T-helper 1 cell treated with Interleukin-12 subunit alpha and Interleukin-12 subunit beta and Interleukin-4 antibody, amounts not matched to agents 30 μg/mL and 1 μg/mL, for 36 hours (primary cell): ENCODE data around the gene MLN.

Source experiments
- H3K27ac Mint-ChIP-seq: one replicate; pipeline ENCODE4 v1.8.0; 2021; ENCODE audit warnings: mild to moderate bottlenecking, mixed read lengths
- H3K27me3 Mint-ChIP-seq: one replicate; pipeline ENCODE4 v1.8.0; 2021; ENCODE audit warnings: low read depth, mixed read lengths
- H3K36me3 Mint-ChIP-seq: one replicate; pipeline ENCODE4 v1.8.0; 2021; ENCODE audit warnings: low read depth, mixed read lengths
- H3K4me1 Mint-ChIP-seq: one replicate; pipeline ENCODE4 v1.8.0; 2021; ENCODE audit warnings: low read depth, mixed read lengths
- H3K4me3 Mint-ChIP-seq: one replicate; pipeline ENCODE4 v1.8.0; 2021; ENCODE audit warnings: mild to moderate bottlenecking, moderate library complexity, mixed read lengths
- H3K9me3 Mint-ChIP-seq: one replicate; pipeline ENCODE4 v1.8.0; 2021; ENCODE audit warnings: mixed read lengths

The MLN gene

DNA sequence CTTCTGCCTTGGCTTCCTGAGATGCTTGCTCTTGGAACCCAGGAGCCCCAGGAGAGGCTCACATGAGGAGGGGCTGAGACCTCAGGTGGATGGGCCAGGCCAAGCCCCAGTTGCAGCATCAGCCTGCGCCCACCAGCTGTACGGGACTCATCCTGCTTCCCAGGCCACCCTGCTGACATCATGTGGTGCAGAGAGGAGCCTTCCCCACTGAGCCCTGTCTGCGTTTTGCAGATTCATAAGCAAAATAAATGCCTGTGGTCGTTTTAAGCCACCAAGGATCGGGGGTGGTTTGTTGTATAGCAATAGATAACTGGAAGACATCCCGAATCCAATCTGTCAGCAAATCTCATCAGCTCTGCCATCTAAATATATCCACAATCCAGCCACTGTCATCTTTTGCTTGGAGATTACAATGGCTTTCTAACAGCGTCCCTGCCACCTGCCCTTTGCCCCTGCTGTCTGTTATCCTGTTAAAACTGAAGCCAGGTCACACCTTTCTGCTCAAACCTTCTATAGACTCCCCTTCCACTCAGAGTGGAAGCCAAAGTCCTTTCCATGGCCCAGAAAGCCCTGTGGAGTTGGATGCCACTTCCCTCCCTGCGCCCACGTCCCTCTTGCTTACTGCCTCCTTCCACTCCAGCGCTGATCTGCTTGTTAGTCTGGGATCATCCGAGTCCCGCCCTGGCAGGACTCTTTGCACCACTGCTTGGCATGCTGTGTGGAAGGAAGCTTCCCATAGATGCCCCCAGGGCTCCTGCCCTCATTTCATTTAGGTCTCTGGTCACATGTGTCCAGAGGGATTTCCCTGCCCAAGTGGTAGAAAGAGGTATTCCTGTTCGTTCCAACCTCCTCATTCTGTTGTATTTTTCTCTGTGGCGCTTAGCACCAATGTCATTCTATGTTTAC lies 24.0 kb upstream of the MLN start:
- Mint-ChIP-seq H3K27me3 (peaks cover 26% of the 10 kb centered on the region), H3K27ac (no peak overlapping the region), H3K9me3 (no peaks in the 10 kb centered on the region), H3K4me3 (no peak overlapping the region), H3K4me1 (no peaks in the 10 kb centered on the region), H3K36me3 (no peaks in the 10 kb centered on the region)

DNA sequence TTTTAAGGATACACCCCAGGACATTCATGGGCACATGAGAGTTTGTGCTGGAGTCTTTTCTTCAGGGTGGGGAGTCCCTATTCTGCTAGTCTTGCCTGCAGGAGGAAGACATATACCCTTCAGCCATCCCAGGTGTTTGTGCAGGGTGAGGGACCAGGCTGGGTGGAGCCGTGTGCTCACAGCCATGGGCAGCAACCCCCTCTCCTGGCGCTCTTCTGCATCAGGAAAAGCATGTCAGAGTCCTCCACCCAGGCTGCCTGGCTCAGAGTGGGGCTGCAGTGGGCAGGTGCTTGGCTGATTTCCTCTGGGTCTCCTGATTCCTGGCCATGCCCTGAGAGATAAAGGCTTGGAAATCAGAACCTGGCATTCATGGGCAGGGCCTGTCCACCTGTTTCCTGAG lies 22.7 kb upstream of the MLN start:
- Mint-ChIP-seq H3K4me3 (no peak overlapping the region), H3K27me3 (peaks cover 31% of the 10 kb centered on the region), H3K36me3 (no peaks in the 10 kb centered on the region), H3K27ac (no peak overlapping the region), H3K9me3 (no peaks in the 10 kb centered on the region), H3K4me1 (no peaks in the 10 kb centered on the region)

DNA sequence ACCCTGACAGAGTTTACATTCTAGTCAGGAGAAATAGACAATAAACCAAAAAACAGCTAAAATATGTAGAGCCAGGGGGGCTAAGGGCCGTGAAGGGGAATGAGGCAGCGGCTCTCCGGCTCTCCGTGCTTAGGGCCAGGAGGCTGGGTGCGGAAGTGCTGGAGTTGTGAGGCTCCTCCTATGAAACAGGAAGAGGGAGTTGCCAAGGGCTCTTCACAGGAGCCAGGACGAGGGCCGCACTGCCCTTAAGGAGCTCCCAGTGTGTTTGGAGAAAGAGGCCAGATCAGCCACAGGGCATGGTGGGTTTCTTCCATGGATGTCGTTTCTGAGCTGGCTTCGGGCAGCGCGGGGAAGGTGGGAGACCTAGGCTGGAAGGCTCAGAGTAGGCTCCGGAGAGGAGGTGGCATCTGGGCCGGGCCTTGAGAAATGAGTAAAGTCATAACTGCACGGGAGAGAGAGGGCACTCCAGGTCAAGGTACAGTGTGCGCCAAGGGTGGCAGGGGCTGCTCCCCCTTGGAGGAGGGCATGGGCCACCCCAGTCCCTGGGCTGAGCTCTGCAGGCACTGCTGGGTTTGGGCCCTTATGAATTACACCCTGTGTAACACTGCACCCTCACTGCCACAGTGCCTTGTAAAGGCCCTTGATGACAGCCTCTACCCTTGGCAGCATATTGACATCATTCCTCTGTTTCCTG lies 20.8 kb upstream of the MLN start:
- Mint-ChIP-seq H3K36me3 (no peaks in the 10 kb centered on the region), H3K27me3 (peaks cover 21% of the 10 kb centered on the region), H3K4me1 (peaks cover 1% of the 10 kb centered on the region), H3K4me3 (no peak overlapping the region), H3K27ac (no peak overlapping the region), H3K9me3 (no peaks in the 10 kb centered on the region)

DNA sequence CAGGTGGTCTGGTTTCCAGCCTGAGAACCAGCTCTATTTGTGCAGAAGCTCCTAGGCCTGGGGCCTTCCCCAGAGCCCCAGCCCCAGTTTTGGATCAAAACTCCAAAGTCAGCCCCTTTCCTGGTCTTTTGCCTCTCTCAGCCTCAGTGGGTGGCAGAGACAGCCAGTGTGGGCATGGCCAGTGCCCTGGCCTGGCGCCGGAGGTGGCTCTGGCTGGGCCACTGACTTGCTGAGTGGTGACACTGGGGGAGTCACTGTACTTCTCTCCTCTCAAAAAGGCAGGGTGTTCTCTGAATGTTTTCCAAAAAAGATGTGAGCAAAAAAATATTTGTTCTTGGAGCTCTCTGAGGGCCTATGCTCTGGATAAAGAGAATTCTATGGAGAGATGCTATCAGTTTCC lies 20.0 kb upstream of the MLN start:
- Mint-ChIP-seq H3K4me3 (no peak overlapping the region), H3K36me3 (no peaks in the 10 kb centered on the region), H3K4me1 (peaks cover 2% of the 10 kb centered on the region), H3K9me3 (no peaks in the 10 kb centered on the region), H3K27ac (no peak overlapping the region), H3K27me3 (peaks cover 17% of the 10 kb centered on the region)

DNA sequence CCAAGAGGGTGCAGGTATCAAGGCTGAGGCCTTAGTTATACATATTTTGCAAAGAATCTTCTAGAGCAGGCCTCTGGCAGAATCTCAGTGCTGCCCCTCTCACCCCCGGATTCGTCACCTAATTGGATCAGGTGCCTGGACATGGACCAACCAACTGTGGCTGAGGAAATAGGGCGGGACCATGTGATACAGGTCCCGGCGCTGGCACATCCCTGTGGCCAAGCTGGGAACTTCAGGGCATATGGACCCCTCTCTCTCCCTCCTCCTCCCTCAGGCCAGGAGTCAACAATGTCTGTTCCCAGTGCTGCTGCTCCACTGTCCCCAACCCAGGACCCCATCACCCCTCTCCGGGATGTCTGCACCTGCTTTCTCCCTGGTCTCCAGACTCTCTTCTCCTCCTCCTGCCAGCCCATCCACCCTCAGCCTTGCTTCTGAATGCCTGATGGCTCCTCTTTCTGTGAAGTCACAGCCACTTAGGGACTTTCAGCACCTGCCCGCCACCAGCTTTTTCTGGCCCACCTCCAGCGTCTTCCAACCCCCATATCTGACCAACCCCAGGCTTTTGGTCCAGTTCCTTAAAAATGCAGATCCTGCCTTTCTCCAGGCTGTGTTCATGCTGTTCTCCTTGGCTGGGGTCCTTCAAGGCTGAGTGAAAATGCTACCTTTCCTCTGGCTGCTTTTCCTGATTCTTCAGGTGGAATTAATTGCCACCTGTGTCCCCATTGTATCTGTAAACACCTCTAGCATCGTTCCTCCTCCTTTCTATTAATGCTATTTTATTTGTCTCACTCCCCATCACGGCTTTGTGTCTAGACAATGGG lies 19.0 kb upstream of the MLN start:
- Mint-ChIP-seq H3K4me3 (no peak overlapping the region), H3K9me3 (no peaks in the 10 kb centered on the region), H3K36me3 (no peaks in the 10 kb centered on the region), H3K27ac (no peak overlapping the region), H3K4me1 (peaks cover 7% of the 10 kb centered on the region), H3K27me3 (peaks cover 13% of the 10 kb centered on the region)

DNA sequence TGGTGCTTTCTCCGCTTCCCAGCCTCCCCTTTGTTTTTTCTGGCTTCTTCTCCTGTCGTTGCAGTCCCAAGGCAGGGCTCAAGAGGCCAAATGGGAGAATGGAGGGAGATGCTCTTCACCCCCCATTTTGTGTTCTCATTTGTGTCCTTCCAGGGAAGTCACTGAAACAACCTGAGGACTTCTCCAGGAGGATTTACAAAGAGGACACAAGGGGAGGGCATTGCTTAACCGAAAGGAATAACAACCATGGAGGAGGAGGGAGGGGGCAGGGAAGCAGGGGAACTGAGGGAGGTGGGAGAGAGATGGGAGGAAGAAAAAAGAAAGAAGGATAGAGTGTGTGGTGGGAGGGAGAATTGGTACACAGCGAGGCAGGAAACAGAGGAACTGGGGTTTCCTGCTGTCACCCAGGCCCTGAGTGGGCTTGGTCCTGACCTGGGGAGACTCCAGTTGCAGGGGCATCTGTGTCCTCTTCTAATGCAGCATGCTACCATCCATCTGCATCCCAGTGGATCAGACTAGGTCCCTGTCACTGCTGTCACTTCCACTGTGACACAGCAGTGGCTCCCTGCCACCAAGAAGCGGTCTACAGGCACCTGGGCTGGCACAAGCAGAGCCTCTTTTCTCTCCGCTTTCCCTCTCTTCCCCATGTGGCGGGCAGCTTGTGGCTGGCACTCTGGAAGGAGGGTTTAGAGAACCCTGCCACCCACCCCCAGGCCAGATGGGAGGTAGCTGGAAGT lies 17.1 kb upstream of the MLN start:
- H3K9me3 Mint-ChIP-seq = no peaks in the 10 kb centered on the region
- peaks cover 14% of the 10 kb centered on the region for H3K27me3 Mint-ChIP-seq
- peaks cover 7% of the 10 kb centered on the region for H3K4me1 Mint-ChIP-seq
- H3K27ac Mint-ChIP-seq = no peak overlapping the region
- H3K4me3 Mint-ChIP-seq = no peak overlapping the region
- H3K36me3 Mint-ChIP-seq = no peaks in the 10 kb centered on the region

DNA sequence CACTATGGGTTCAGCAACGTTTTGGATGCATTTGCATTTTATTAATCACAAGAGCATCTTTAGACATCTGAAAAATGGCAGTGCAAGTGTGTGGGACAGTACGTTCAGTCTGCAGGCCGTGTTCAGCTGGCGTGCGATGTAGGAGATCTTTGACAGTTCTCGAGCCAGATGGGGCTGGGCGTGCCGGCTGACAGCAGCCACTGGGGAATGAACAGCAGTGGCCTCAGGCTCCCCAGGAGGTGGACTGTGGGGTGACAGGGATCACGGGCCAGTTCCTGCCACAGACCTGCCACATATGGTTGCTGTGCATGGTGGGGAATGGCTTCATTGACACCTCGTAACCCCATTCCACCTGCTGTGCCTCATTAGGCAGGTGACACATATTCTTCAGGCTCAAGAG lies 16.4 kb upstream of the MLN start:
- H3K36me3 Mint-ChIP-seq = no peaks in the 10 kb centered on the region
- H3K27ac Mint-ChIP-seq = no peak overlapping the region
- no peak overlapping the region for H3K4me3 Mint-ChIP-seq
- H3K27me3 Mint-ChIP-seq = peaks cover 21% of the 10 kb centered on the region
- peaks cover 7% of the 10 kb centered on the region for H3K4me1 Mint-ChIP-seq
- H3K9me3 Mint-ChIP-seq = no peaks in the 10 kb centered on the region

DNA sequence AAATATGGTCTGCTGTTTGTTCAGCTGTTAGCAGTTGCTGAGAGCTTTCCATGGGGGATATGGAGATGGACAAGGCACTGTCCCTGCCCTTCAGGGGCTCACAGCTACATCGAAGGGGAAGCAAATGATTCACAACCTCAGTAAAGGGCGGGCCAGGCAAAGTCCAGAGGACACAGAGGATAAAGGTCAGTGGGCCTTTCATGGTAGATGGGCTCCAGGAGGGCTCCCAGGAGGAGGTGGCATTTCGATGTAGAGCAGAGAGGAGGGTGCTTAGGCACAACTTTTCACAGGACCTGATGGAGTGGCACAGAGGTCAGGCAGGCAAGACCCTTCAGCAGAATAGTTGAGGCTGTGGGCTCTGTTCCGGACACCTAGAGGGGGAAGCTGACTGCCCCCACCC lies 15.2 kb upstream of the MLN start:
- Mint-ChIP-seq H3K36me3 (no peaks in the 10 kb centered on the region), H3K9me3 (no peaks in the 10 kb centered on the region), H3K4me3 (no peak overlapping the region), H3K4me1 (peaks cover 7% of the 10 kb centered on the region), H3K27ac (no peak overlapping the region), H3K27me3 (peaks cover 23% of the 10 kb centered on the region)

DNA sequence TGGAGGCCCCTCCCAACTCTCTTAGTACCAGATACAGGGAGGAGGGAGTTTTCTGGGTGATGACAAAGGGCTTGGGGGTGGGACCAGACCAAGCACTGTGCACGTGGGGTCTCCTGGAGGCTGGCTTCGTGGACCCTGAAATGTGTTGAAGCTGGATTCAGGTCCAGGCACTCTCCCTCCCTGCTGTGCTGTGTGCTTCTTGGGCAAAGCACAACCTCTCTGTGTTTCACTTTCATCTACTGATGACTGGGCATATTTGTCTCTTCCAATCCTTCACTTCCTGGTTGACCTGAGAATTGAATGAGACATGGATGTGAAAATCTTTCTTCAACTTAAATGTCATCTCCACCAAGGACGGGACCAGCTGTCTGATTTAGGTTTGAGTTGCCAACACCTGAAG lies 14.5 kb upstream of the MLN start:
- no peaks in the 10 kb centered on the region for H3K36me3 Mint-ChIP-seq
- no peak overlapping the region for H3K27ac Mint-ChIP-seq
- peaks cover 7% of the 10 kb centered on the region for H3K4me1 Mint-ChIP-seq
- peaks cover 27% of the 10 kb centered on the region for H3K27me3 Mint-ChIP-seq
- H3K4me3 Mint-ChIP-seq = no peak overlapping the region
- no peaks in the 10 kb centered on the region for H3K9me3 Mint-ChIP-seq

DNA sequence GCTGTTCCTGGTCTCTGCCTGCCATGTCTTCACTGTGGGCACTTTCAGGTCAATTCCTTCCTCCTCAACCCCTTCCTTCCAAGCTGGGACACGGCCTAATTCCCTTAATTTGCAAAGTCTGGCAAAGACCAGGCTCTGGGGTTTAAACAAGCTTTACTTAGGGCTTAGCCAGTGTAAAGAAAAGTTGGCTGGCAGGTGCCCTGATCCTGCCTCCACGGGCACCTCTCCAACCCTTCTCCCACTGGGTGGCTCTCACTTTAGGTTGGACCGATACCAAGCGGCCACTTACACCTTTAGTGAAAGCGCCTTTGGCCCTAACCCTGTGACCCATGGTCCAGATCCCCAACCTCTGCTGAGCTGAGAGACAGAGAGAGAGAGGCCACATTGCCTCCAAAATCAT lies 13.7 kb upstream of the MLN start:
- Mint-ChIP-seq H3K27ac (no peak overlapping the region), H3K36me3 (no peaks in the 10 kb centered on the region), H3K4me3 (no peak overlapping the region), H3K27me3 (peaks cover 26% of the 10 kb centered on the region), H3K9me3 (no peaks in the 10 kb centered on the region), H3K4me1 (peaks cover 9% of the 10 kb centered on the region)

DNA sequence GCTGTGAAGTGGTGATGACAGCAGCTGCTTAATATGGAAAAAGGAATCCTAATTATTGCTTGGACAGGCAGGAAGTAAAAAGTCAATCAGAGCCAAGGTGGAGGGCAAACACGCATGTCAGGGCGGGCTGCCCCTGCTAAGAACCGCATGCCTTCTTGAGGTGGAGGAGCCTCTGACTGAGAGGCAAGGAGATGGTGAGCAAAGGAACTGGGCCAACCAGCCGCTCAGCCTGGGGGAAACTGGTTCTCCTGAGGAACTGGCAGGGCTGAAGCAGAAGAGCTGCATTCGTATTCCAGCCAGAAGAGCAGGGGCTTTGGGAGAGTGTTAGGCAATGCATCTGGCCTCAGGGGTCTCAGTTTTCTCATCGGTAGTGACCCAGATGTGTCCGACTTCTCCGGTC lies 13.1 kb upstream of the MLN start:
- peaks cover 9% of the 10 kb centered on the region for H3K4me1 Mint-ChIP-seq
- no peaks in the 10 kb centered on the region for H3K9me3 Mint-ChIP-seq
- H3K4me3 Mint-ChIP-seq = no peak overlapping the region
- no peak overlapping the region for H3K27ac Mint-ChIP-seq
- H3K27me3 Mint-ChIP-seq = peaks cover 30% of the 10 kb centered on the region
- H3K36me3 Mint-ChIP-seq = no peaks in the 10 kb centered on the region

DNA sequence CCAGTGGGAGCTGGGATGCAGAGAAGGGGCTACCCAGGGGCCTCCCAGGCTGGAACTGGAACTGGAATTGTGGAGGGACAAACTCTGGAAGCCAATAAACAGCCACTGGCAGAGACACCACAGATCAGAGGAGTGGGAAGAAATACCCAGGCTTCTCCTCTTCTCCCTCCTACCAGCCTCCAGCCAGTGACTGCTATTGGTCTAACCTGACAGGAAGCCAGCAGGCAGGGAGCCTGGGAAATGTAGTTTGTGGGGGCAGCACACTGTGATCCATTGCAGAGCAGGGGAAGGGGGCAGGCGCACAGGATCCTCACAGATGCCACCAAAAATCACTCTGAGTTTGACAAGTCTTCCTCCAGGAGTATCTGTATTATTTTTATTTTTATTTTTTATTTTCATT lies 12.1 kb upstream of the MLN start:
- H3K9me3 Mint-ChIP-seq = no peaks in the 10 kb centered on the region
- no peak overlapping the region for H3K27ac Mint-ChIP-seq
- H3K4me3 Mint-ChIP-seq = no peak overlapping the region
- no peaks in the 10 kb centered on the region for H3K36me3 Mint-ChIP-seq
- peaks cover 8% of the 10 kb centered on the region for H3K4me1 Mint-ChIP-seq
- H3K27me3 Mint-ChIP-seq = peaks cover 41% of the 10 kb centered on the region

DNA sequence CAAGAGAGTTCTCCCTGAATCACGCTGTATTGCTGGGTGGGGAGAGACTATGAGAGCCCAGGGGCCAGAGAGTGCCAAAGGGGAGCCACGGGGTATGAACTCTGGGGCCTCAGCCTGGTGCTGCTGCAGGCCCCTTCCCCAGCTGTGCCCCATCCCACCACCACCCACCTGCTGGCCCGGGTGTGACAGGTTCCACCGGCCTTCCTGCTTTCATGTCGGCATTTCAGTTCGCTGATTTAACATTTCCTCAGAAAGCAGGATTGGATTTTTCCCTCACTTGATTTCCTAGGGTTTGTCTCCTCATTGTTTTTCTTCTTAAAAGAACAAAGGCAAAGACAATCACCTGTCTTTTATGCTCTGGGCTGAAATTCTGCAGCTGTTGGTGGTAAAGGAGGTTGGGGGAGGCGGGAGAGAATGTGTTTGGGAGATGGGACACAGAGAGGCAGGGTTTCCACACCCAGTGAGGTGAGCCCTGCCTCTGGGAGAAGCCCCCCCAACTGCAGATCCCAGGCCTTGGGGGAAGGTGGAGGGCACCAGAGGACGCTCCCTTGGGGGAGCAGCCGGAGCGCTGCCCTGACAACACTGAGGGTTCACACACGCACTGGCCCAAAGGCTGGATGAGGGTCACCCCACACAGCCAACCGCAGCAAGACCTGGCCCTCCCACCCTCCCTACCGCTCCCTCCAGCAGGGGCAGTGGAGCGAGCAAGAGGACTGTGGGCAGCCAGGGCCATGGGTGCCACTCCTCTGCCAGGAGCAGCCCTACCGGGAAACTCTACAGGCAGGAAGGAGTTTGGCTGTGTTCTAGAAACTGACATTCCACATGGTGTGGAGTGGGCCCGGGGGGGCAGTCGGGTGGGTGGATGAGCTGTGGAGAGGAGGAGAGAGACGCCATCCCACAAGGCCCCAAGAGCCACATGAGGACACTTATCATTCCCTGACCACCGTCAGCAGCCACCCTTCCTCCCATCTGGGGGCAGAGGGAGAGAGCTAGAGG lies 10.5 kb upstream of the MLN start:
- Mint-ChIP-seq H3K27ac (no peak overlapping the region), H3K27me3 (peaks cover 50% of the 10 kb centered on the region), H3K36me3 (no peaks in the 10 kb centered on the region), H3K4me1 (peaks cover 9% of the 10 kb centered on the region), H3K9me3 (no peaks in the 10 kb centered on the region), H3K4me3 (no peak overlapping the region)
